Neural progenitor cell (in vitro differentiated cells): Measurements from ENCODE around the gene TNNI3K. TPM values are rescaled to one million over a fixed set of nuclear protein-coding genes. Genes with fewer than 3 reads are reported as not detected.
A peak's percentile ranks its signal among the peaks of the same experiment; 100 is the strongest.

Experiments
- DNase-seq: peaks from one replicate; pipeline ENCODE4 v3.0.0-alpha.2; 2016; ENCODE audit warnings: low spot score
- H2AFZ ChIP-seq: fragments of 200-600 bp; sonication (generic); replicated peaks from 2 replicates; pipeline ENCODE4 v1.6.1; 2016; ENCODE audit warnings: antibody characterized with exemption
- H3F3A ChIP-seq: fragments of 200-600 bp; sonication (generic); 2 replicates; pipeline ENCODE4 v1.6.1; 2016; ENCODE audit warnings: antibody characterized with exemption, low read depth
- H3K27ac ChIP-seq: fragments of 200-600 bp; sonication (generic); 2 replicates; pipeline ENCODE4 v1.5.1; 2016; ENCODE audit warnings: mild to moderate bottlenecking
- H3K27me3 ChIP-seq: fragments of 200-600 bp; sonication (generic); 2 replicates; pipeline ENCODE4 v1.6.1; 2016; ENCODE audit warnings: mild to moderate bottlenecking, moderate library complexity
- H3K36me3 ChIP-seq: fragments of 200-600 bp; sonication (generic); 2 replicates; pipeline ENCODE4 v1.5.1; 2016
- H3K4me1 ChIP-seq: fragments of 200-600 bp; sonication (generic); 2 replicates; pipeline ENCODE4 v1.6.1; 2016; ENCODE audit warnings: mixed run types
- H3K4me2 ChIP-seq: fragments of 200-600 bp; sonication (generic); 2 replicates; pipeline ENCODE4 v1.6.1; 2016
- H3K4me3 ChIP-seq: fragments of 200-600 bp; sonication (generic); 2 replicates; pipeline ENCODE4 v1.5.1; 2016
- H3K79me2 ChIP-seq: fragments of 200-600 bp; sonication (generic); 2 replicates; pipeline ENCODE4 v1.6.1; 2016; ENCODE audit warnings: low read depth
- H3K9ac ChIP-seq: fragments of 200-600 bp; sonication (generic); 2 replicates; pipeline ENCODE4 v1.6.1; 2016
- H3K9me3 ChIP-seq: fragments of 200-600 bp; sonication (generic); 2 replicates; pipeline ENCODE4 v1.5.1; 2016; ENCODE audit warnings: low read depth
- H4K20me1 ChIP-seq: fragments of 200-600 bp; sonication (generic); 2 replicates; pipeline ENCODE4 v1.6.1; 2016; ENCODE audit warnings: low read depth
- H3K27ac Mint-ChIP-seq: 3 replicates; pipeline ENCODE4 v1.8.0; 2021; ENCODE audit warnings: mixed read lengths
- H3K27me3 Mint-ChIP-seq: 2 replicates; pipeline ENCODE4 v1.8.0; 2022; ENCODE audit warnings: low read depth, mild to moderate bottlenecking, inconsistent platforms, moderate library complexity, mixed read lengths; ENCODE audit not compliant: insufficient read depth
- H3K36me3 Mint-ChIP-seq: 3 replicates; pipeline ENCODE4 v1.8.0; 2021; ENCODE audit warnings: mixed read lengths
- H3K4me1 Mint-ChIP-seq: 3 replicates; pipeline ENCODE4 v1.8.0; 2021; ENCODE audit warnings: mixed read lengths
- H3K4me3 Mint-ChIP-seq: 3 replicates; pipeline ENCODE4 v1.8.0; 2021; ENCODE audit warnings: mild to moderate bottlenecking, moderate library complexity, mixed read lengths
- H3K9me3 Mint-ChIP-seq: 3 replicates; pipeline ENCODE4 v1.8.0; 2020; ENCODE audit warnings: mixed read lengths
- CTCF ChIP-seq: fragments of 200-600 bp; sonication (generic); IDR thresholded peaks from 2 replicates; pipeline ENCODE4 v1.5.1; 2017; ENCODE audit warnings: antibody characterized with exemption, mild to moderate bottlenecking
- EZH2 ChIP-seq: fragments of 200-600 bp; sonication (generic); IDR thresholded peaks from 2 replicates; pipeline ENCODE4 v1.6.1; 2017; ENCODE audit warnings: antibody characterized with exemption, mild to moderate bottlenecking, moderate library complexity
- EZH2phosphoT487 ChIP-seq: fragments of 200-600 bp; sonication (generic); IDR thresholded peaks from 2 replicates; pipeline ENCODE4 v1.6.1; 2017; ENCODE audit warnings: antibody characterized with exemption
- total RNA-seq: library from RNA; depleted of rRNA; stranded (reverse); fragments of >200 nt; gene quantifications from 2 replicates; pipeline ENCODE4 v1.2.3, GENCODE V29; 2015; ENCODE audit warnings: low replicate concordance

TNNI3K gene
- total RNA-seq, 1 donor from 2014 or later: 1.9 TPM

- no peak for TF ChIP-seq CTCF
- no peak for TF ChIP-seq EZH2
- TF ChIP-seq EZH2phosphoT487: no peak
These were observed 192.5 kb downstream of the TNNI3K start for GRCh38 chr1:74427681-74428080.

DNA sequence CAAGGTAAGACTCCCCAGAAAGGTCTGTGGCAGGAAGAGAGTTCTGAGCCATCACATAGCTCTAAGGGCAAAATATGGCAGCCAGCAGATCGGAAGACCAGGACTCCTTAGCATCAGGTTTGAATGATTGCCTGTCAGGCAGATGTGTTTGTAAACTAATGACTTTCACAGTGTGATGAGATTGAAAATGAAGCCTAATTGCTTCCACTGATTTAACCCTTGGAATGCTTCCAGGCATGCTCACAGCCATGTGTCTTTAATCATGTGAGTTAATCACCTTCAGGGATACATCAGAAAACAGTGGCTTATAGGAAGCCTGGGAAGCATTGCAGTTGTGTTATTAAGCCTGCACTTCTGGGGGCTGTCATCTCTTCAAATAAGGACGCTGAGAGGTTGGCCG is 194.4 kb downstream of the TNNI3K start:
- H3F3A ChIP-seq: no peaks in the 10 kb centered on the region
- H3K4me2 ChIP-seq: no peak overlapping the region
- peak; percentile 30 for DNase-seq
- H3K27ac ChIP-seq: no peak overlapping the region
- H3K36me3 Mint-ChIP-seq: no peaks in the 10 kb centered on the region
- H3K9me3 Mint-ChIP-seq: no peaks in the 10 kb centered on the region
- H3K27me3 Mint-ChIP-seq: no peaks in the 10 kb centered on the region
- H3K9ac ChIP-seq: no peak overlapping the region
- no peaks in the 10 kb centered on the region for H3K36me3 ChIP-seq
- TF ChIP-seq EZH2 (no peak), CTCF (no peak), EZH2phosphoT487 (no peak)
- H3K79me2 ChIP-seq: no peaks in the 10 kb centered on the region
- no peak overlapping the region for H2AFZ ChIP-seq
- H3K4me1 ChIP-seq: peaks cover 22% of the 10 kb centered on the region
- peaks cover 44% of the 10 kb centered on the region for H3K4me1 Mint-ChIP-seq
- H3K27me3 ChIP-seq: no peaks in the 10 kb centered on the region
- no peaks in the 10 kb centered on the region for H3K9me3 ChIP-seq
- no peaks in the 10 kb centered on the region for H4K20me1 ChIP-seq
- no peak overlapping the region for H3K27ac Mint-ChIP-seq
- H3K4me3 ChIP-seq: no peak overlapping the region
- H3K4me3 Mint-ChIP-seq: no peak overlapping the region

More at GRCh38 chr1:74427681-74428080, 192.5 kb downstream of the TNNI3K start:
- H3K36me3 Mint-ChIP-seq: no peaks in the 10 kb centered on the region
- Histone ChIP-seq H3K4me3 (no peak overlapping the region), H3F3A (no peaks in the 10 kb centered on the region), H4K20me1 (no peaks in the 10 kb centered on the region), H2AFZ (no peak overlapping the region), H3K9me3 (no peaks in the 10 kb centered on the region), H3K4me1 (peaks cover 22% of the 10 kb centered on the region), H3K36me3 (no peaks in the 10 kb centered on the region), H3K27ac (no peak overlapping the region), H3K4me2 (no peak overlapping the region), H3K27me3 (no peaks in the 10 kb centered on the region), H3K9ac (no peak overlapping the region), H3K79me2 (no peaks in the 10 kb centered on the region)
- H3K4me3 Mint-ChIP-seq: no peak overlapping the region
- H3K27me3 Mint-ChIP-seq: peaks cover 2% of the 10 kb centered on the region
- H3K4me1 Mint-ChIP-seq: peaks cover 55% of the 10 kb centered on the region
- no peak for DNase-seq
- H3K9me3 Mint-ChIP-seq: no peaks in the 10 kb centered on the region
- no peak overlapping the region for H3K27ac Mint-ChIP-seq

- Histone ChIP-seq H3F3A (no peaks in the 10 kb centered on the region), H3K9ac (no peak overlapping the region), H2AFZ (no peak overlapping the region), H3K27ac (no peak overlapping the region), H3K9me3 (no peaks in the 10 kb centered on the region), H4K20me1 (no peaks in the 10 kb centered on the region), H3K4me3 (no peak overlapping the region), H3K4me2 (peak overlapping the region; percentile 15), H3K4me1 (peaks cover 22% of the 10 kb centered on the region), H3K36me3 (no peaks in the 10 kb centered on the region), H3K79me2 (no peaks in the 10 kb centered on the region), H3K27me3 (no peaks in the 10 kb centered on the region)
- peaks cover 38% of the 10 kb centered on the region for H3K4me1 Mint-ChIP-seq
- H3K27ac Mint-ChIP-seq: no peak overlapping the region
- H3K36me3 Mint-ChIP-seq: no peaks in the 10 kb centered on the region
- TF ChIP-seq EZH2phosphoT487 (no peak), EZH2 (no peak), CTCF (no peak)
- no peaks in the 10 kb centered on the region for H3K9me3 Mint-ChIP-seq
- H3K27me3 Mint-ChIP-seq: no peaks in the 10 kb centered on the region
- H3K4me3 Mint-ChIP-seq: no peak overlapping the region
- no peak for DNase-seq
These were observed 195.3 kb downstream of the TNNI3K start for GRCh38 chr1:74430342-74430934.
